Activated naive CD4-positive, alpha-beta T cell treated with anti-CD3 and anti-CD28 coated beads, Interleukin-2, amount 10 ng/mL, durations not matched to agents 7 days and 5 days (primary cell): ENCODE measurements around the gene RETREG3.

Source experiments
- CTCF ChIA-PET: fragments of 350-600 bp; sonication (Branson Sonifier 250); formaldehyde crosslinking; loops from one replicate; lab custom pipeline; 2021; ENCODE audit warnings: antibody characterized with exemption; lab: Charles Lee
- DNase-seq: peaks from one replicate; pipeline ENCODE4 v3.0.0-alpha.2; 2020
- H3K27ac Mint-ChIP-seq: one replicate; pipeline ENCODE4 v1.8.0; 2021; ENCODE audit warnings: mild to moderate bottlenecking, moderate library complexity, mixed read lengths
- H3K27me3 Mint-ChIP-seq: one replicate; pipeline ENCODE4 v1.8.0; 2021; ENCODE audit warnings: mild to moderate bottlenecking, mixed read lengths
- H3K36me3 Mint-ChIP-seq: one replicate; pipeline ENCODE4 v1.8.0; 2021; ENCODE audit warnings: mixed read lengths
- H3K4me1 Mint-ChIP-seq: one replicate; pipeline ENCODE4 v1.8.0; 2021; ENCODE audit warnings: mixed read lengths
- H3K4me3 Mint-ChIP-seq: one replicate; pipeline ENCODE4 v1.8.0; 2021; ENCODE audit warnings: mild to moderate bottlenecking, moderate library complexity, mixed read lengths
- H3K9me3 Mint-ChIP-seq: one replicate; pipeline ENCODE4 v1.8.0; 2021; ENCODE audit warnings: mixed read lengths

The RETREG3 gene

GRCh38 chr17:42596386-42596785 lies 12.8 kb downstream of the RETREG3 start:
- CTCF ChIA-PET: no interaction called here
- Mint-ChIP-seq H3K9me3 (no peaks in the 10 kb centered on the region), H3K4me3 (no peak overlapping the region), H3K27ac (no peak overlapping the region), H3K27me3 (no peaks in the 10 kb centered on the region), H3K36me3 (peaks cover 20% of the 10 kb centered on the region), H3K4me1 (peaks cover 11% of the 10 kb centered on the region)
- no peak for DNase-seq

- no peak for DNase-seq
- no peak overlapping the region for H3K4me3 Mint-ChIP-seq
- H3K4me1 Mint-ChIP-seq: peaks cover 10% of the 10 kb centered on the region
- no peaks in the 10 kb centered on the region for H3K9me3 Mint-ChIP-seq
- CTCF ChIA-PET: interaction anchor here (1.5 to 1.8 kb wide), 2 partner anchors 11 to 13 kb away, joined by 5 read pairs; partner anchors contain the start of gene PSMC3IP
- no peaks in the 10 kb centered on the region for H3K27me3 Mint-ChIP-seq
- no peak overlapping the region for H3K27ac Mint-ChIP-seq
- peaks cover 35% of the 10 kb centered on the region for H3K36me3 Mint-ChIP-seq
Observed at GRCh38 chr17:42591411-42591810, 17.8 kb downstream of the RETREG3 start.

DNA sequence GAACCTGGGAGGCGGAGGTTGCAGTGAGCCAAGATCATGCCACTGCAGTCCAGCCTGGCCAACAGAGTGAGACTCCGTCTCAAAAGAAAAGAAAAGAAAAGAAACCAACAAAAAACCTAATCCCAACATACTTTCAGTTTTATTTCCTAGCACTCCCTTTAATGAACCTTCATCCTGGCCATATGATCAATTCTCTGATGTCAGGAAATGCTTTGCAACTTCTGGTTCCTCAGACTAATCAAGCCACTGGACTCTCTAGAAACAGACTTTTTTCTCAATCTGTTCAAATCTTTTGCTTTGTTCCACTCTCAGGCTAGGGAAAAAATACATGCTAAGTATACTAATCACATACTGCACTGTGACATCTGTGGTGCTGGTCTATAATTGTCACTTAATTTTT lies 18.3 kb downstream of the RETREG3 start:
- Mint-ChIP-seq H3K27me3 (no peaks in the 10 kb centered on the region), H3K4me3 (no peak overlapping the region), H3K9me3 (no peaks in the 10 kb centered on the region), H3K27ac (no peak overlapping the region), H3K4me1 (peaks cover 10% of the 10 kb centered on the region), H3K36me3 (peaks cover 36% of the 10 kb centered on the region)
- CTCF ChIA-PET: interaction anchor here (1.5 to 1.8 kb wide), 2 partner anchors 11 to 13 kb away, joined by 5 read pairs; partner anchors contain the start of gene PSMC3IP
- DNase-seq: no peak

- no peak overlapping the region for H3K4me3 Mint-ChIP-seq
- CTCF ChIA-PET: interaction anchor here (2.9 kb wide), 1 partner anchor 9 kb away, joined by 14 read pairs; the partner anchor contains the start of gene PSMC3IP
- H3K27me3 Mint-ChIP-seq: no peaks in the 10 kb centered on the region
- DNase-seq: no peak
- H3K9me3 Mint-ChIP-seq: no peaks in the 10 kb centered on the region
- H3K27ac Mint-ChIP-seq: no peak overlapping the region
- H3K36me3 Mint-ChIP-seq: peaks cover 60% of the 10 kb centered on the region
- peaks cover 8% of the 10 kb centered on the region for H3K4me1 Mint-ChIP-seq
Observed at GRCh38 chr17:42586514-42587230, 22.5 kb downstream of the RETREG3 start.

GRCh38 chr17:42585353-42585752 lies 23.8 kb downstream of the RETREG3 start:
- DNase-seq: no peak
- Mint-ChIP-seq H3K4me3 (no peak overlapping the region), H3K4me1 (peaks cover 2% of the 10 kb centered on the region), H3K36me3 (peaks cover 61% of the 10 kb centered on the region), H3K27ac (no peak overlapping the region), H3K27me3 (no peaks in the 10 kb centered on the region), H3K9me3 (no peaks in the 10 kb centered on the region)
- CTCF ChIA-PET: no interaction called here

GRCh38 chr17:42584880-42585279 lies 24.3 kb downstream of the RETREG3 start:
- Mint-ChIP-seq H3K36me3 (peaks cover 66% of the 10 kb centered on the region), H3K9me3 (no peaks in the 10 kb centered on the region), H3K27me3 (no peaks in the 10 kb centered on the region), H3K4me1 (no peaks in the 10 kb centered on the region), H3K27ac (no peak overlapping the region), H3K4me3 (no peak overlapping the region)
- no peak for DNase-seq
- CTCF ChIA-PET: no interaction called here

GRCh38 chr17:42581744-42582270 lies 27.4 kb downstream of the RETREG3 start:
- no peak for DNase-seq
- no peak overlapping the region for H3K4me3 Mint-ChIP-seq
- no peak overlapping the region for H3K27ac Mint-ChIP-seq
- peaks cover 21% of the 10 kb centered on the region for H3K4me1 Mint-ChIP-seq
- H3K36me3 Mint-ChIP-seq: peaks cover 63% of the 10 kb centered on the region
- no peaks in the 10 kb centered on the region for H3K9me3 Mint-ChIP-seq
- CTCF ChIA-PET: interaction anchor here (2.1 kb wide), 1 partner anchor 101 kb away, joined by 5 read pairs; no protein-coding TSS in a partner anchor
- H3K27me3 Mint-ChIP-seq: no peaks in the 10 kb centered on the region

DNA sequence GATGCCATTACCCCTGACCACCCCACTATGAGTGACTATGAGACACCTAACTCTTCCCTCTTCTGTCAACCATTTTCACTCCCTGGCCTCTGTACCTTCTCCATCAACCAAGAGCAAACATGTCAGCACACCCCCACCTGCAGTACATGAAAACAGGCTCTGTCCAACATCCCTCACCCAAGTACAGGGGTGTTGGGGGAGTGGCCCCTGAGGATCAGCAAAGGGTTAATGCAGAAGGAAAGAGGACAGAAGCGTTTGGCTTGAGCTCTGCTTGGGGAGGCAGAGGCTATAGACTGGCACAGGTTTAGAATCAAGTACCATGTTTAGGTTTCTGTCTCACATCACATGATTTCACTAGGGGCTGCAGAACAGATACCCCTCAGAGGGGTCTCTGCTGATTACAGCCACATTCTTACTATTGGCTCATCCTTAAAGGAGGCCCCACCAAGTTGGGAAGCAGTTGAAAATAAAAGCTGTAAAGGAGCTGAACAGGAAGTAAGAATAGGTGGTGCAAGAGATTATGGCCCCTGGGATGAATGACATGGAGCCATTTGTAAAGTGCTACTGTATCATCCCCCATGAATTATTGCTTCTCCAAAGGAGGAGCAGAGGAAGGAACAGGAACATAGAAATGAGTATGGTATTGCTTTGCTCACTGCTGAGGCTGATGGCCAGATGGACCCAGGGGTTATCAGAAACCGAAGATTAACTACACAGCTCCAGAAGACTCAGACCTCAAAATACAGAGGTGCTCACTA lies 29.2 kb downstream of the RETREG3 start:
- H3K36me3 Mint-ChIP-seq: peaks cover 64% of the 10 kb centered on the region
- CTCF ChIA-PET: interaction anchor here (0.6 to 4.0 kb wide), 6 partner anchors 11 to 182 kb away, joined by 3 to 77 read pairs (median 12); partner anchors contain the start of genes CCR10, MLX, PLEKHH3 and RAMP2
- H3K4me1 Mint-ChIP-seq: peaks cover 38% of the 10 kb centered on the region
- H3K9me3 Mint-ChIP-seq: no peaks in the 10 kb centered on the region
- no peak for DNase-seq
- peak overlapping the region; percentile 9 for H3K27ac Mint-ChIP-seq
- peak overlapping the region; percentile 1 for H3K4me3 Mint-ChIP-seq
- H3K27me3 Mint-ChIP-seq: no peaks in the 10 kb centered on the region

GRCh38 chr17:42578282-42578869 lies 30.8 kb downstream of the RETREG3 start:
- H3K27me3 Mint-ChIP-seq: no peaks in the 10 kb centered on the region

GRCh38 chr17:42577532-42578281 lies 31.5 kb downstream of the RETREG3 start, which contains the start of gene PSMC3IP:
TSS of gene PSMC3IP (minus strand) at chr17:42577729. CDS start at chr17:42577686, 43 bp downstream.
- H3K36me3 Mint-ChIP-seq: peaks cover 69% of the 10 kb centered on the region
- DNase-seq: peak; percentile 97
- peak within 1 kb of the TSS; percentile 89 for H3K27ac Mint-ChIP-seq
- CTCF ChIA-PET: interaction anchor here (0.6 to 4.0 kb wide), 39 partner anchors 8 to 547 kb away, joined by 3 to 77 read pairs (median 4); partner anchors contain the start of genes BRCA1, CCR10, CNTNAP1 and MLX
- H3K9me3 Mint-ChIP-seq: no peaks in the 10 kb centered on the region
- peak within 1 kb of the TSS; percentile 92 for H3K4me3 Mint-ChIP-seq
- peaks cover 50% of the 10 kb centered on the region for H3K4me1 Mint-ChIP-seq
- H3K27me3 Mint-ChIP-seq: no peaks in the 10 kb centered on the region

More at GRCh38 chr17:42578282-42578869, 30.8 kb downstream of the RETREG3 start:
- Mint-ChIP-seq H3K27ac (peak overlapping the region; percentile 89), H3K36me3 (peaks cover 68% of the 10 kb centered on the region), H3K4me1 (peaks cover 48% of the 10 kb centered on the region), H3K9me3 (no peaks in the 10 kb centered on the region), H3K4me3 (peak overlapping the region; percentile 92)
- peak; percentile 83 for DNase-seq
- CTCF ChIA-PET: interaction anchor here (0.6 to 4.0 kb wide), 42 partner anchors 8 to 547 kb away, joined by 3 to 77 read pairs (median 4); partner anchors contain the start of genes BRCA1, CCR10, CNTNAP1 and MLX

- Mint-ChIP-seq H3K27me3 (no peaks in the 10 kb centered on the region), H3K4me3 (peak overlapping the region; percentile 92), H3K9me3 (no peaks in the 10 kb centered on the region), H3K4me1 (peaks cover 50% of the 10 kb centered on the region), H3K36me3 (peaks cover 67% of the 10 kb centered on the region), H3K27ac (peak overlapping the region; percentile 80)
- peak; percentile 31 for DNase-seq
- CTCF ChIA-PET: interaction anchor here (1.4 to 4.0 kb wide), 8 partner anchors 9 to 351 kb away, joined by 5 to 77 read pairs (median 17); partner anchors contain the start of genes CCR10, MLX, PLEKHH3 and RAMP2
Observed at GRCh38 chr17:42577140-42577531, 32.0 kb downstream of the RETREG3 start.

- Mint-ChIP-seq H3K27me3 (no peaks in the 10 kb centered on the region), H3K36me3 (peaks cover 69% of the 10 kb centered on the region), H3K9me3 (no peaks in the 10 kb centered on the region), H3K27ac (no peak overlapping the region), H3K4me3 (no peak overlapping the region), H3K4me1 (peaks cover 62% of the 10 kb centered on the region)
- DNase-seq: no peak
- CTCF ChIA-PET: no interaction called here
Observed at GRCh38 chr17:42574463-42574862, 34.7 kb downstream of the RETREG3 start.

GRCh38 chr17:42573095-42573494 lies 36.1 kb downstream of the RETREG3 start:
- CTCF ChIA-PET: no interaction called here
- H3K9me3 Mint-ChIP-seq: no peaks in the 10 kb centered on the region
- H3K27ac Mint-ChIP-seq: peak overlapping the region; percentile 54
- H3K4me3 Mint-ChIP-seq: no peak overlapping the region
- H3K36me3 Mint-ChIP-seq: peaks cover 73% of the 10 kb centered on the region
- H3K27me3 Mint-ChIP-seq: no peaks in the 10 kb centered on the region
- DNase-seq: no peak
- H3K4me1 Mint-ChIP-seq: peaks cover 61% of the 10 kb centered on the region
